ENCODE data around the gene ZNF280B. TPM values are rescaled to one million over a fixed set of nuclear protein-coding genes. Genes with fewer than 3 reads are reported as not detected.
"Not testable (repeated sequence)": the region's sequence is repeated elsewhere in the genome, so short reads cannot be mapped to it uniquely, and the experiment has no call there.

Gene ZNF280B
- total RNA-seq, 1 donor from 2014 or later, result 0.20 TPM

DNA sequence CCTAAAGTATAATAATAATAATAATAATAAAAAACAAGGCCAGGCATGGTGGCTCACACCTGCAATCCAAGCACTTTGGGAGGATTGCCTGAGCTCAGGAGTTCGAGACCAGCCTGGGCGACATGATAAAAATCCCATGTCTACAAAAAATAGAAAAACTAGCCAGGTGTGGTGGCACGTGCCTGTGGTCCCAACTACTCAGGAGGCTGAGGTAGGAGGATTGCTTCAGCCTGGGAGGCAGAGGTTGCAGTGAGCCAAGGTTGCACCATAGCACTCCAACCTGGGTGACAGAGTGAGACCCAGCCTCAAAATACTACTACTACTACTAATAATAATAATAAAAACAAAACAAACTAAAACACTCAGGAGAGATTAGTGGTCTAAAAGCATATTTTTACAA lies 27.1 kb upstream of the ZNF280B start:
- DNase-seq (ENCODE audit: low read depth in 2 of 2), result no peak

DNA sequence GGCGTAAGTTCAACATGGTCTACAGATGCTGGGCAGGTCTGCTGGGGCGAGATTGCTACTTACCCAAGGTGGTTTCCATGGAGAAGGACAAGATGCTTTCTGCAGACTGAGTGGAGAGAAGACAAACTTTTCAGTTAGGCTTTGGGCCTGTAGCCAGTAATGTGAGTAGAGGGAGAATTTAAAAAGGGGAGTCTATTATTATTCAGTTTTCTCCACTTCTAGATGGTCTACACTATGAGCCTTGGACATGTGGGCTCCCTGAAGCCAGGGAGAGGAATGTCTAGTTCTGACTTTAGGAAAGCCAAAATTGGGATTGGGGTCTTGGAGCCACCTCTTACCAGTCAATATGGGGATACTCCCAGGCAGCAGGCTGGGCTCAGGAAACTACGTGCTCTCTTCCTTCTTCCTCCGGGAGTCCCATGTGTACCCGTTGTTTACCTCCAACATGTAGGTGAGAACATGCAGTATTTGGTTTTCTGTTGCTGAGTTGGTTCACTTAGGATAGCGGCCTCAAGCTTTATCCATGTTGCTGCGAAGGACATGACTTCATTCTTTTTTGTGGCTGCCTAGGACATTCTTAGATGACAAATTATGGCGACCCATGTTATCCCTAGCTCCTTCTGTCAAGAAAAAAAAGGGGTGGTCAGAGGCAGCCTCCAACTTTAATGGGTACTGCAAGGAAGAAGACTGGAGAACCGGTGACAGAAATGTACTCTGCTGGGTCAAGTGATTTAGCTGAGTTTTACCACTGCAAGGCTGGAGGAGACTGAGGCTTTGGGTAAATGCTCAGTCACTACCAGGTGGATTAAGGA lies 26.3 kb upstream of the ZNF280B start:
- no peak for DNase-seq (ENCODE audit: low read depth in 2 of 2)

DNA sequence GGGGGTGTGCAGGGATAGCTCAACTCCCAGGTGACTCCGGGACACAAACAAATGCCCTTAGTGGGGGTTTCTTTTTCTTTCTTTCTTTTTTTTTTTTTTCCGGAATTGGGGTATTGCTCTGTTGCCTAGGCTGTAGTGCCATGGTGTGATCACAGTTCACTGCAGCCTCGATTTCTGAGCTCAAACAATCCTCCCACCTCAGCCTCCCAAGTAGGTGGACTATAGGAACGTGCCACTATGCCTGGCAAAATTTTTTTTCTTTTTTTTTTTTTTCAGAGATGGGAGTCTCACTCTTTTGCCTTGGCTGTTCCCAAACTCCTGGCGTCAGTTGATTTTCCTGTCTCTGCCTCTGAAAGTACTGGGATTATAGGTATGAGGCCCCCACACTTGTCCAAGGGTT lies 25.3 kb upstream of the ZNF280B start:
- DNase-seq (ENCODE audit: low read depth in 2 of 2), result no peak

DNA sequence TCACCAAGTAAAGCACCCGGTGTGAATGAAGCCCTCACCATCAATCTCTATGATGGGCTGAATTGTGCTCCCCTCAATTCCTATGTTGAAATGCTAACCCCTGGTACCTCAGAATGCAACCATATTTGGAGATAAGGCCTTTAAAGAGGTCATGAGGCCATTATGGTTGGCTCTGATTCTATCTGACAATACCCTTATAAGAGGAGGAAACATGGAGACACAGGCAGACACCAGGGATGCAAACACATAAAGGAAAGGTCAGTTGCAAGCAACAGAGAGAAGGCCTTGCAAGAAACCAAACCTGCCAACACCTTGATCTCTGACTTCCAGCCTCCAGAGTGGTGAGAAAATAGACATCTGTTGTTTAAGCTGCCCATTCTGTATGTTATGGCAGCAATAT lies 24.9 kb upstream of the ZNF280B start:
- DNase-seq (ENCODE audit: low read depth in 2 of 2), result no peak

DNA sequence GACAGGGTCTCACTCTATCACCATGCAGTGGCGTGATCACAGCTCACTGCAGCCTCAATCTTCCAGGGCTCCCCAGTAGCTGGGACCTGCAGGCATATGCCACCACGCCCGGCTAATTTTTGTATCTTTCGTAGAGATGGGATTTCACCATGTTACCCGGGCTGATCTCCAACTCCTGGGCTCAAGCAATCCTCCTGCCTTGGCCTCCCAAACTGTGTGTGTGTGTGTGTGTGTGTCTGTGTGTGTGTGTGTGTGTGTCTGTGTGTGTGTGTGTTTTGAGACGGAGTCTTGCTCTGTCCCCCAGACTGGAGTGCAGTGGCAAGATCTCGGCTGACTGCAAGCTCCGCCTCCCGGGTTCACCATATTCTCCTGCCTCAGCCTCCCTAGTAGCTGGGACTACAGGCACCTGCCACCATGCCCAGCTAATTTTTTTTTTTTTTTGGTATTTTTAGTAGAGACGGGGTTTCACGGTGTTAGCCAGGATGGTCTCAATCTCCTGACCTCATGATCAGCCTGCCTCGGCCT lies 24.1 kb upstream of the ZNF280B start:
- DNase-seq (ENCODE audit: low read depth in 2 of 2), result not testable (repeated sequence)

DNA sequence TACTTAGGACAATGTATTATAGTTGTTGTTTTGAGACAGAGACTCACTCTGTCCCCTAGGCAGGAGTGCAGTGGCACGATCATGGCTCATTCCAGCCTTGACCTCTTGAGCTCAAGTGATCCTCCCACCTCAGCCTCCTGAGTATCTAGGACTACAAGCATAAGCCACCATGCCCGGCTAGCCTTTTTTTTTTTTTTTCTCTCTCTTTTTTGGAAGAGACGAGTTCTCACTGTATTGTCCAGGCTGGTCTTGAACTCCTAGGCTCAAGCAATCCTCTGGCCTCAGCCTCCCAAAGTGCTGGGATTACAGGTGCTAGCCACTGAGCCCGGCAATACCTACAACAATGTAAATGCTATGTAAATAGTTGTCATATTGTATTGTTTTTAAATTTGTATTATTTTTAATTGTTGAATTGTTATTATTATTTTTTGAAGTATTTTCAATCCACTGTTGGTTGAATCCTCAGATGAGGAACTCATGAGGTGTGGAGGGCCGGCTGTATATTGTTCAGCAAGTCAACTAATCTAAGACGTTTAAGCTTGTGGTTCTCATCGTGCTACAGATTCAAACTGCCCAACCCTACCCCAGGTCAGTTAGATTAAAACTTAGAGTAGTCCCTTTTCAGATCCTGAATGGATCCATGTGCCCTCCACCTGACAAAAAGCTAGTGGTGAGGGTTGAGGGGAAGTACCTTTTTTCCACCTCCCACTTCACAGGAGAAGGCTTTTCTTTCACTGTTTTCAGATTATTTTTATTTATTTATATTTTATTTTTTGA lies 23.4 kb upstream of the ZNF280B start:
- no peak for DNase-seq (ENCODE audit: low read depth in 2 of 2)

DNA sequence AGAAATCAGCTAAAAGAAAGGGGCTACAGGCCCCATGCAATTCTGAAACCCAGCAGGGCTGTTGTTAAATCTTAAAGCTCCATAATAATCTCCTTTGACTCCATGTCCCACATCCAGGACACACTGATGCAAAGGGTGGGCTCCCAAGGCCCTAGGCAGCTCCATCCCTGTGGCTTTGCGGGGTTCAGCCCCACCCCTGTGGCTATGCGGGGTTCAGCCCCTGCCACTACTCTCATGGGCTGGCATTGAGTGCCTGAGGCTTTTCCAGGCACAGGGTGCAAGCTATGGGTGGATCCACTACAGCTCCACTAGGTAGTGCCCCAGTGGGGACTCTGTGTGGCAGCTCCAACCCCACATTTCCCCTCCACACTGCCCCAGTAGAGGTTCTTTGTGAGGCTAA lies 20.2 kb upstream of the ZNF280B start:
- DNase-seq (ENCODE audit: low read depth in 2 of 2), result no peak

DNA sequence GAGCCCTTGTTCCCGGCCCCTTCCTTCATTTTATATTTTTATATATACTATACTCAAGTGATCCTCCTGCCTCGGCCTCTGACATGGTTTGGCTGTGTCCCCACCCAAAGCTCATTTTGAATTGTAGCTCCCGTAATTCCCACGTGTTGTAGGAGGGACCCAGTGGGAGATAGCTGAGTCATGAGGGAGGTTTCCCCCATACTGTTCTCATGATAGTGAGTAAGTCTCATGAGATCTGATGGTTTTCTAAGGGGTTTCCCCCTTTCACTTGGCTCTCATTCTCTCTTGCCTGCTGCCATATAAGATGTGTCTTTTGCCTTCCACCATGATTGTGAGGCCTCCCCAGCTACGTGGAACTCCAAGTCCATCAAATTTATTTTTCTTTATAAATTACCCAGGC lies 18.8 kb upstream of the ZNF280B start:
- no peak for DNase-seq (ENCODE audit: low read depth in 2 of 2)

DNA sequence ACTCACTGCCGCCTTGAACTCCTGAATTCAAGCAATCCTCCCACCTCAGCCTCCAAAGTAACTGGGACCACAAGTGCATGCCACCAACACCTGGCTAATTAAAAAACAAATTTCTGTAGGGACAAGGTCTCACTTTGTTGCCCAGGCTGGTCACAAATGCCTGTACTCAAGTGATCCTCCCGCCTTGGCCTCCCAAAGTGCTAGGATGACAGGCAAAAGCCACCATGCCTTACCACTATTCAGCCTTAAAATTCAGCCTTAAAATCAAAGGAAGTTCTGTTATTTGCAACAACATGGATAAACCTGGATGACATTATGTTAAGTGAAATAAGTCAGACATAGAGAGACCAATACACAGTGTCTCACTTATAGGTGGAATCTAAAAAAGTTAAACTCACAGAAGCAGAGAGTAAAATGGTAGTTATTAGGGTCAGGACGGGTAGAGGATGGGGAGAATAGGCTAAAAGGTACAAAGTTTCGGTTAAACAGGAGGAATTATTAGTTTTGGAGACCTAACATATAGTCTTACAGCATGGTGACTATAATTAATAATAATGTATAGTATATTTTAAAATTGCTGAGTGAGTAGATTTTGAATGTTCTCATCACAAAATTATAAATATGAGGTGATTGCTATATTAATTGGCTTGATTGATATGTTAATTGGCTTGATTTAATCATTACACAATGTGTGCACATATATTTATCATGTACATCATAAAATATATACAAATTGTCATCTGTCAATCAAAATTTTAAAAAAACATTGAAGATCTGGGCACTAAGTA lies 17.8 kb upstream of the ZNF280B start:
- no peak for DNase-seq (ENCODE audit: low read depth in 2 of 2)

DNA sequence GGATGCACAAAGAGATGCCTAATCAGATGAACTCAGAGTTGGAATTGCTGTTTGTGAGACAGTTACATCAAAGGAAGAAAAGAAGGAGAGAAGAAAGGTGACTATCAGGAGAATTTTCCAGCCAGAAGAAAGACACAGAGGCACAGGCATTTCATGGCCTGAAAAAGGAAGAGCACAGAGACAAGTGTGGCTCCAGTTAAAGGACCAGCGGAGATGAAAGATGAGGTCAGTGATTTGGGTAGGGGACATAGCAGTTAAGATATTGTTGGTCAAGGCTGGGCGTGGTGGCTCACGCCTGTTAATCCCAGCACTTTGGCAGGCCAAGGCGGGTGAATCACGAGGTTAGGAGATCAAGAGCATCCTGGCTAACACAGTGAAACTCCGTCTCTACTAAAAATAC lies 15.0 kb upstream of the ZNF280B start:
- no peak for DNase-seq (ENCODE audit: low read depth in 2 of 2)

DNA sequence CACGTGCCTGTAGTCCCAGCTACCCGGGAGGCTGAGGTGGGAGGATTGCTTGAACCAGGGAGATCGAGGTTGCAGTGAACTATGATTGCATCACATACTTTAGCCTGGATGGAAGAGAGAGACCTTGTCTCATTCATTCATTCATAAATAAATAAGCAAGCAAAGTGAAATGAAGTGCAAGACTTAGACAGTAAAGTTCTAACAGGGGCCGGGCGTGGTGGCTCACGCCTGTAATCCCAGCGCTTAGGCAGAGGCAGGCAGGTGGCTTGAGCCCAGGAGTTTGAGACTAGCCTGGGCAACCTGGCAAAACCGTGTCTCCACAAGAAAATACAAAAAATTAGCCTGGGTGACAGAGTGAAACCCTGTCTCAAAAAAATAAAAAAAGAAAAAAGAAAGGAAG lies 13.1 kb upstream of the ZNF280B start:
- DNase-seq (ENCODE audit: low read depth in 2 of 2), result no peak

DNA sequence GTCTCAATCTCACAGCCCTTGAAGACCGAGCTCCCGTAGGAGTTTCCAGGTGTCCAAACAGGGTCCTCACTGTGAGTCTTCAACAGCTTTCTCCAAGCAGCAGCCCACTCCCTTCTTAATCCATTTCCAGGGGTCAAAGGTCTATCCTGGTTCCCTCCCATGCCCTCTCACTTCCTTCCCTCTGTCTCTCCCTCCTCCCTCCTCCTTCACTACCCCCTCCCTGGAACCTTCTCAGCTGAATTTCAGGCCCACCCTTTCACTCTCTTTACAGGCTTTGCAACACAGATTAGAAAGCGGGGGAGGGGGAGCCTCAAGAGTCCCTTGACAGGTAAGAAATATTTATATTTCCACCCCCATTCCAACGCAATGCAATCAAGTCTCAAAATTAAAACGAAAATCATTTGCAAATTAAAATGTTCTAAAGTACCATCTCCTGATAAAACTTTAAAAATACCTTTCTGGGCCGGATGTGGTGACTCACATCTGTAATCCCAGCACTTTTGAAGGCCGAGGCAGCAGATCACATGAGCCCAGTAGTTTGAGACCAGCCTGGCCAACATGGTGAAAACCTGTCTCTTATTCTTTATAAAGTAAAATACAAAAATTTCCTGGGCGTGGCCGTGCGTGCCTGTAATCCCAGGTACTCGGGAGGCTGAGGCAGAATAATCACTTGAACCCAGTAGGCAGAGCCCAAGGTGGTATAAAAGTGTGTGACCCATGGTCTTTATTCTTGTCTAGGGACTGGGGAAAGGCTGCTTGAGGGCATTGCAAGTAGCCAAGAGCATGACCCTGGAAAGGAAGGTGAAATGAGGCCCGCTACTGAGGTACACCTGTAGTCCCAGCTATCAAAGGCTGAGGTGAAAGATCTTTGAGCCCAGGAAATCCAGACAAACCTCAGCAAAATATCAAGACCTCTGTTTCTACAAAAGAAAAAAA lies 12.4 kb upstream of the ZNF280B start:
- DNase-seq (ENCODE audit: low read depth in 2 of 2), result peak; percentile 13 to 25

DNA sequence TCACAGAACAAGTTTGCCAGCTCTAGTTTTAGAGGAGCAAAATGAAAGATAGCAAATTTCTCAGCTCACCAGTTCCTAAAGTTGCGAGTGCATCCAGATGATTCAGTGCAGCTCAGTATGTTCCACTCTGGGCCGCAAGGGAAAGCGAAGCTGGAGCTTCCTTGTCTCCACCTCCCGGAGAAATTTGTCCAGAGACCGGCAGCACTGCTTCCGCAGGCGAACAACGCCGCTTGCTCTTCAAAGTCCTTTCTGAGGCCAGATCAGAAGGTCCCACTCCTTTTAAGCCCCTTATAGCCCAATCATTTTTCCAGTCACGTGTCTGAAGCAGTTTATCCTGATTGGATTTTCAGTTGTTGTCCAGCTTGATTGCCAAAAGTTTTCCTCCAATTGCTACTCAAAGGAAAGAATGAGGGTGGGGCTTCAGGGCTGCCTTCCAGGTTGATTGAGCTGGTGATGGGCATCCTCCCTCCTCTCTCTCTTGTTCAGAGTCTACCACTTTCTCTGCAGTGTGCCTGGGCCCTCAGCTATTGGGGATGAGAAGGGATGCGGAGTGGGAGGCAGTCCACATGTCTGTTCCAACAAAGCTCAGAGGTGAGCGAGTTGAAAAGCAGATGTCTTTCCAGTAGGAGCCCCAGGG lies 11.6 kb upstream of the ZNF280B start, which contains the start of gene ZNF280A:
Gene ZNF280A, minus strand, starts transcription at position 251 of the 637 bp plus-strand sequence. CDS start 4,640 bp downstream, outside the sequence.
- peak in 1 of 2 donors; percentile 13 for DNase-seq (ENCODE audit: low read depth in 2 of 2)

DNA sequence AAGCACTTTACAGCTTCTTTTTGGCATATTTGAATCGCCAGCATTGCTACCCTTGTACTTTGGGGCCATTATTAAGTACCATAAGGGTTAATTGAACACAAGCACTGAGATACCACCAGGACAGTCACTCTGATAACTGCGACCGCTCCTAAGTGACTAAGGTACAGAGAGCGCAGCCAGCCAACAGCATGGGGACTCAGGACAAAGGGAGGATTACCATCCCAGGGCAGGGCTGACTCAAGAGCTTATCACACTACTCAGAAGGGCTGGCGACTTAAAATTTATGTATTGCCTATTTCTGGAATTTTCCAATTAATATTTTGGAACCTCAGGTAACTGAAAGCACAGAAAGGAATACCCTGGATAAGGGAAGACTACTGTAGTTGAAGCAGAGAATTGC lies 11.0 kb upstream of the ZNF280B start:
- DNase-seq (ENCODE audit: low read depth in 2 of 2), result no peak

DNA sequence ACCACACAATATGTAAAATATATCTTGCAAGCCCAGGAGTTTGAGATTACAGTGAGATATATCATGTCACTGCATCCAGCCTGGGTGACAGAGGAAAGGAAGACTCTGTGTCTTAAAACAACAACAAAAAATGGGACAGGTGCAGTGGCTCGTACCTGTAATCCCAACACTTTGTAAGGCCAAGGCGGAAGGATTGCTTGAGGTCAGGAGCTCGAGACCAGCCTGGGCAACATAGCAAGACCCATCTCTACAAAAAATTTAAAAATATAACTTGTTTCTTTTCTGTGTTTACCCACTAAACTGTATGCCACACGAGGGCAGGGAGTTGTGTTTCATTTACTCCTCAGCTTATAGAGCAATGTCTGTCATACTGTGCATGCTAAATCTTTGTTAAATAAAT lies 8.4 kb upstream of the ZNF280B start:
- DNase-seq (ENCODE audit: low read depth in 2 of 2), result no peak

DNA sequence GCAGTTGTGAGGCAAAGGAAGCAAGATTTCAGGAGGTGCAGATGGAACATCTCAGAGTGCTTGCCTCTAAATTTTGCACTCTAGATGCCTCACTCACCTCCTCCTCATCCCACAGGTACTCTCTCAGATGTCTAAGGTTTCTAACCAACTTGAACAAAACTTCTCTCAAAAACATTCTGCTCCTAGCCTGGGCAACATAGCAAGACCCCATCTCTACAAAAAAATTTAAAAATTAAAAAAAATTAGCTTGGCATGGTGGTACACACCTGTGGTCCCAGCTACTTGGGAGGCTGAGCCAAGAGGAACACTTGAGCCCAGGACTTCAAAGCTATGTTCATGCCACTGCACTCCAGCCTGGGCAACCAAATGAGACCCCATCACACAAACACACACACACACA lies 7.3 kb upstream of the ZNF280B start:
- no peak for DNase-seq (ENCODE audit: low read depth in 2 of 2)

DNA sequence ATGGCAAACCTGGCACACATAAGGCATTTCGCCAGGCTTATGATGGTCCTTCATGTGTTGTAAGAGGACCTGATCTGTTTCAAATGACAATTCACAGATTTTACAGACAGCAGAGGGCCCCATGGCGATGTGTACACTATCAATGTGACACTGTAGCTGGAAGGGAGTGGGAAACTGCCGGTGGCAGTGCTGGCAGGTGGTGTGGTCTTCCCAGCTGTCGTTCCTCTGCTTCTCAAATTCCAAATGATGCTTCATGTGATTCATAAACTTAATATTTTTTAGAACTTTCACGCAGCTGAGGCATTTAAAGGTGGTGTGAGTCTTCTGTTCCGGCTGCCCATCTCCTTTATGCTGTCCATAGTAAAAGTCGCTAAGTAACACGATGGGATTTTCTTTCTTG lies 5.9 kb upstream of the ZNF280B start:
- DNase-seq (ENCODE audit: low read depth in 2 of 2), result not testable (repeated sequence)

DNA sequence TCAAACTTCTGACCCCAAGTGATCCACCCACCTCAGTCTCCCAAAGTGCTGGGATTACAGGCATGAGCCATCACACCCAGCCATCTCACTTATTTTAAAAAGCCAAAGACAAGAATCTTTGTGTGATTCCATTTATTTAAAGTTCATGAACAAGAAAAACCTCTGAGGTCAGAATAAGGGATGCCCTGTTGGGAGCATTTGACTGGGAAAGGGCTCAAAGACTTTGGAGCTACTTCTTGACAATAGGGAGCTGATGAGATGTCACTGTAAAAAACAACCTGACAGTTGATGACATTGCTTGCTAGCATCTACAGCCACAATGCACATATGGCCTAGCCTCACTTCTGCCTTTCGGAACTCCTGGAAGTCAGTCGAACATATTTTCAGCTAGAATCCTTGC lies 5.1 kb upstream of the ZNF280B start:
- DNase-seq (ENCODE audit: low read depth in 2 of 2), result no peak

DNA sequence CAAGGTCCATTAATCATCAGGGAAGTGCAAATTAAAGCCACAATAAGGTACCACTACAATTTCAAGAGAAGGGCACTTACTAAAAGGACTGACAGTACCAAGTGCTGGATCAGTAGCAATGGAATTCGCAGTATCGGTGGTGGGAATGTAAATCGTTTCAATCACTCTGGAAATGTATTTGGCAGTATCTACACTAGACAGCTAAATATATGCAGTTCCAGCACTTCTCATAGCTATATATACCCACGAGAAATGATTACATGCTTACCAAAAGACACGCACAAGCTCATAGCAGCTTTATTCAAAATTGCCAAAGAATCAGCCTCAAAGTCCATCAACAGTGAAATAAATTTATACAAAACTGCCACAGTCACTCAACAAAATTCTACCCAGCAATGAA lies 4.4 kb upstream of the ZNF280B start:
- DNase-seq (ENCODE audit: low read depth in 2 of 2), result no peak

DNA sequence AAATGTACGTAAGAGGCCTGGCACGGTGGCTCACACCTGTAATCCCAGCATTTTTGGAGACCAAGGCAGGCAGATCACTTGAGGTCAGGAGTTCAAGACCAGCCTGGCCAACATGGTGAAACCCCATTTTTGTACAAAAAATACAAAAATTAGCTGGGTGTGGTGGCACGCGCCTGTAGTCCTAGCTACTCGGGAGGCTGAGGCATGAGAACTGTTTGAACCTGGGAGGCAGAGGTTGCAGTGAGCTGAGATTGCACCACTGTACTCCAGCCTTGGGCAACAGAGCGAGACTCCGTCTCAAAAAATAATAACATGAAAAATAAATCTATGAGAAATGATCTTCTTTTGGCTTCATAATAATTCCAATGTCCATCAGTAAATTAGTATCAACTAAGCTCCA lies 2.3 kb upstream of the ZNF280B start:
- not testable (repeated sequence) for DNase-seq (ENCODE audit: low read depth in 2 of 2)
